ENCODE results near the gene TAGAP.
"Not testable (repeated sequence)": the region's sequence is repeated elsewhere in the genome, so short reads cannot be mapped to it uniquely, and the experiment has no call there.

TAGAP gene

GRCh38 chr6:158991017-158991723, 53.6 kb downstream of the TAGAP start:
- ATAC-seq, result no peak
- TF ChIP-seq ZNF565 (CRISPR knock-in tag; conservative IDR thresholded peaks at IDR 0.05; ENCODE audit: low read depth), result no peak
- TF ChIP-seq ZC3H10 (CRISPR knock-in tag; IDR thresholded peaks at IDR 0.05), result no peak
- no peak for TF ChIP-seq ARNTL (CRISPR knock-in tag; IDR thresholded peaks at IDR 0.05; ENCODE audit: borderline replicate concordance, low read depth)
- no peak for TF ChIP-seq BACH2 (CRISPR knock-in tag; IDR thresholded peaks at IDR 0.05; ENCODE audit: borderline replicate concordance)
- TF ChIP-seq PPARA (CRISPR knock-in tag; IDR thresholded peaks at IDR 0.05; ENCODE audit: borderline replicate concordance), result no peak

- not testable (repeated sequence) for ATAC-seq
Observed at GRCh38 chr6:158989711-158990110, 55.1 kb downstream of the TAGAP start.

GRCh38 chr6:158988477-158988876, 56.3 kb downstream of the TAGAP start:
- no peak for ATAC-seq
- TF ChIP-seq CSDC2 (CRISPR knock-in tag; IDR thresholded peaks at IDR 0.05) (no peak), ZFP3 (CRISPR knock-in tag; IDR thresholded peaks at IDR 0.05) (no peak), PPARA (CRISPR knock-in tag; IDR thresholded peaks at IDR 0.05; ENCODE audit: borderline replicate concordance) (no peak), TCF4 (CRISPR knock-in tag; IDR thresholded peaks at IDR 0.05; ENCODE audit: borderline replicate concordance) (no peak), TOX (CRISPR knock-in tag; IDR thresholded peaks at IDR 0.05; ENCODE audit: borderline replicate concordance) (no peak), ARNTL (CRISPR knock-in tag; IDR thresholded peaks at IDR 0.05; ENCODE audit: borderline replicate concordance, low read depth) (no peak), GLIS3 (CRISPR knock-in tag; IDR thresholded peaks at IDR 0.05) (no peak), ZFP30 (CRISPR knock-in tag; IDR thresholded peaks at IDR 0.05) (no peak), SNAI2 (CRISPR knock-in tag; IDR thresholded peaks at IDR 0.05) (no peak)

- ATAC-seq, result no peak
- TF ChIP-seq ZFP3 (CRISPR knock-in tag; IDR thresholded peaks at IDR 0.05), result no peak
- TF ChIP-seq ZNF565 (CRISPR knock-in tag; conservative IDR thresholded peaks at IDR 0.05; ENCODE audit: low read depth), result no peak
- no peak for TF ChIP-seq BACH2 (CRISPR knock-in tag; IDR thresholded peaks at IDR 0.05; ENCODE audit: borderline replicate concordance)
- TF ChIP-seq RARB (CRISPR knock-in tag; IDR thresholded peaks at IDR 0.05), result no peak
- TF ChIP-seq OSR1 (CRISPR knock-in tag; IDR thresholded peaks at IDR 0.05), result no peak
- TF ChIP-seq ARNTL (CRISPR knock-in tag; IDR thresholded peaks at IDR 0.05; ENCODE audit: borderline replicate concordance, low read depth), result no peak
- no peak for TF ChIP-seq CSDC2 (CRISPR knock-in tag; IDR thresholded peaks at IDR 0.05)
Observed at GRCh38 chr6:158987657-158988056, 57.1 kb downstream of the TAGAP start.

All from SK-N-SH treated with all-trans-retinoic acid at 6 μM for 48 hours (cell line).